NCI-H526 (cell line): ENCODE results near the gene CHST8.

Experiments used
- DNase-seq, 2 experiments: peaks; one replicate each; lab custom pipeline; 2025; lab: John Stamatoyannopoulos, UW

CHST8 gene

GRCh38 chr19:33737681-33738371 lies 116.1 kb downstream of the CHST8 start:
- DNase-seq, result no peak

- DNase-seq, result no peak
These were observed 119.2 kb downstream of the CHST8 start for GRCh38 chr19:33740811-33741396.

GRCh38 chr19:33745297-33745696 lies 123.5 kb downstream of the CHST8 start:
- no peak for DNase-seq

- no peak for DNase-seq
These were observed 124.4 kb downstream of the CHST8 start for GRCh38 chr19:33746159-33746558.

GRCh38 chr19:33747273-33747672 lies 125.5 kb downstream of the CHST8 start:
- no peak for DNase-seq

GRCh38 chr19:33748231-33748630 lies 126.5 kb downstream of the CHST8 start:
- DNase-seq, result no peak

GRCh38 chr19:33749016-33749415 lies 127.3 kb downstream of the CHST8 start:
- DNase-seq, result no peak

- DNase-seq, result no peak
These were observed 127.9 kb downstream of the CHST8 start for GRCh38 chr19:33749619-33750175.

GRCh38 chr19:33750587-33751435 lies 129.1 kb downstream of the CHST8 start:
- DNase-seq, result no peak

GRCh38 chr19:33751436-33751770 lies 129.7 kb downstream of the CHST8 start:
- no peak for DNase-seq

- no peak for DNase-seq
These were observed 130.5 kb downstream of the CHST8 start for GRCh38 chr19:33752018-33752800.

- DNase-seq, result no peak
These were observed 131.2 kb downstream of the CHST8 start for GRCh38 chr19:33752945-33753344.

- no peak for DNase-seq
These were observed 132.6 kb downstream of the CHST8 start for GRCh38 chr19:33754361-33754760.

GRCh38 chr19:33755099-33756035 lies 133.6 kb downstream of the CHST8 start:
- DNase-seq, result no peak

GRCh38 chr19:33756177-33756576 lies 134.4 kb downstream of the CHST8 start:
- no peak for DNase-seq

GRCh38 chr19:33758541-33759013 lies 136.8 kb downstream of the CHST8 start:
- DNase-seq, result no peak

- no peak for DNase-seq
These were observed 137.6 kb downstream of the CHST8 start for GRCh38 chr19:33759356-33759755.

GRCh38 chr19:33763633-33764371 lies 142.0 kb downstream of the CHST8 start:
- peak; percentile 98 to 99 for DNase-seq

- no peak for DNase-seq
These were observed 144.9 kb downstream of the CHST8 start for GRCh38 chr19:33766623-33767022.

GRCh38 chr19:33767898-33768413 lies 146.2 kb downstream of the CHST8 start:
- no peak for DNase-seq
